PC-9 (cell line): ENCODE data around the gene SKAP2. TPM values are rescaled to one million over a fixed set of nuclear protein-coding genes. Genes with fewer than 3 reads are reported as not detected.

ENCODE experiments used
- BruUV-seq: library from RNA; stranded (reverse); fragments of 400-500 nt; replicated peaks from 2 replicates; lab custom pipeline; 2021; lab: Mats Ljungman, UMichigan
- CTCF ChIA-PET: fragments of 300-600 bp; sonication (Branson Sonifier 250); formaldehyde crosslinking; loops from one replicate; lab custom pipeline; 2022; ENCODE audit warnings: antibody characterized with exemption; lab: Charles Lee
- POLR2A ChIA-PET: fragments of 300-600 bp; sonication (Branson Sonifier 250); formaldehyde crosslinking; loops from one replicate; lab custom pipeline; 2022; ENCODE audit warnings: antibody characterized with exemption; ENCODE audit not compliant: unreplicated experiment; lab: Charles Lee
- DNase-seq, 2 experiments: peaks; one replicate each; pipeline versions ENCODE4 v3.0.0 to v3.0.0-alpha.2; 2015 to 2022; ENCODE audit warnings: mixed read lengths in 1 of 2
- H2AFZ ChIP-seq: fragments of 200-600 bp; sonication (generic); 2 replicates; pipeline ENCODE4 v1.8.1; 2017; ENCODE audit warnings: antibody characterized with exemption
- H3F3A ChIP-seq: fragments of 200-600 bp; sonication (generic); 2 replicates; pipeline ENCODE4 v1.8.1; 2017; ENCODE audit warnings: antibody characterized with exemption, mild to moderate bottlenecking, low read depth; ENCODE audit not compliant: insufficient read depth
- H3K27ac ChIP-seq: fragments of 200-600 bp; sonication (generic); 2 replicates; pipeline ENCODE4 v1.6.1; 2016; ENCODE audit warnings: mixed run types
- H3K27me3 ChIP-seq: fragments of 200-600 bp; sonication (generic); 2 replicates; pipeline ENCODE4 v1.6.1; 2016; ENCODE audit warnings: low read depth, mixed run types; ENCODE audit not compliant: insufficient read depth
- H3K36me3 ChIP-seq: fragments of 200-600 bp; sonication (generic); 2 replicates; pipeline ENCODE4 v1.6.1; 2016; ENCODE audit warnings: low read depth, mixed run types
- H3K4me1 ChIP-seq: fragments of 200-600 bp; sonication (generic); replicated peaks from 2 replicates; pipeline ENCODE4 v1.6.1; 2016; ENCODE audit warnings: mixed run types; ENCODE audit not compliant: insufficient read depth
- H3K4me2 ChIP-seq: fragments of 200-600 bp; sonication (generic); 2 replicates; pipeline ENCODE4 v1.6.1; 2017; ENCODE audit warnings: mixed run types
- H3K4me3 ChIP-seq: fragments of 200-600 bp; sonication (generic); 2 replicates; pipeline ENCODE4 v1.6.1; 2016; ENCODE audit warnings: mixed run types
- H3K79me2 ChIP-seq: fragments of 200-600 bp; sonication (generic); 2 replicates; pipeline ENCODE4 v1.6.1; 2017; ENCODE audit warnings: low read depth, mixed run types
- H3K9me2 ChIP-seq: fragments of 200-600 bp; sonication (generic); 2 replicates; pipeline ENCODE4 v1.8.1; 2017; ENCODE audit warnings: mild to moderate bottlenecking; ENCODE audit not compliant: insufficient read depth
- H3K9me3 ChIP-seq: fragments of 200-600 bp; sonication (generic); 2 replicates; pipeline ENCODE4 v1.8.1; 2016; ENCODE audit warnings: low read depth; ENCODE audit not compliant: insufficient read depth
- H4K20me1 ChIP-seq: fragments of 200-600 bp; sonication (generic); 2 replicates; pipeline ENCODE4 v1.8.1; 2017; ENCODE audit not compliant: insufficient read depth
- EZH2 ChIP-seq: fragments of 200-600 bp; sonication (generic); IDR thresholded peaks from 2 replicates; pipeline ENCODE4 v1.8.0; 2017; ENCODE audit warnings: antibody characterized with exemption, low read depth
- intact Hi-C: fragments of 100-400 bp; cut with micrococcal nuclease; formaldehyde crosslinking; loops from one replicate; pipeline ENCODE4 v1.10.0; 2022; ENCODE audit not compliant: unreplicated experiment
- total RNA-seq: library from RNA; stranded (reverse); gene quantifications from 2 replicates; pipeline ENCODE4 v1.2.3, GENCODE V29; 2021
- TF ChIP-seq, protein P1 (sequence below): fragments of 200-600 bp; sonication (generic); conservative IDR thresholded peaks from 2 replicates; pipeline ENCODE4 v1.6.1; 2017; ENCODE audit warnings: mixed run types, antibody characterized with exemption, mild to moderate bottlenecking, moderate library complexity

Gene SKAP2
- total RNA-seq, 1 experiment from 2014 or later: 74.9 TPM

DNA sequence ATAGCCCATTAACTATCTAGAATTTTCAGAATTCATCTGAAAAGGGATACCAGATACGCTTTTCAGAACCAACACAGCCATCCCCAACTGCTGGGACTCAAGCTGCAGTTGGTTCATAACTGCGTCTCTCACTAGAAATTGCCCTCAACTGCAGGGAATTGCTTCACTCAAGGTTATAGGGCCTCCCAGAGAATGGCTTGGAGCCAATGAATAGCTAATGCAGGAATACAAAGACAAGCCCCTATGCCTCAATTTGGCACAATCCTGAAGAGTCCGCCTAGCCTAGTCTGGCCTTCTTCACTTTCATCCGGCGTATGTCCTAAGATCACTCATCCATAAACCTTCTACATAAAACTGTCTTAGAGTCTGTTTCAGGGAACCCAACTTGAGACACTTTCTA is 164.0 kb downstream of the SKAP2 start:
- H2AFZ ChIP-seq: no peak overlapping the region
- intact Hi-C loops: no loop called here
- H3K79me2 ChIP-seq: no peaks in the 10 kb centered on the region
- no TSS peak for BruUV-seq
- no peak overlapping the region for H3K4me3 ChIP-seq
- H3K4me2 ChIP-seq: no peak overlapping the region
- TF ChIP-seq, protein P1, sequence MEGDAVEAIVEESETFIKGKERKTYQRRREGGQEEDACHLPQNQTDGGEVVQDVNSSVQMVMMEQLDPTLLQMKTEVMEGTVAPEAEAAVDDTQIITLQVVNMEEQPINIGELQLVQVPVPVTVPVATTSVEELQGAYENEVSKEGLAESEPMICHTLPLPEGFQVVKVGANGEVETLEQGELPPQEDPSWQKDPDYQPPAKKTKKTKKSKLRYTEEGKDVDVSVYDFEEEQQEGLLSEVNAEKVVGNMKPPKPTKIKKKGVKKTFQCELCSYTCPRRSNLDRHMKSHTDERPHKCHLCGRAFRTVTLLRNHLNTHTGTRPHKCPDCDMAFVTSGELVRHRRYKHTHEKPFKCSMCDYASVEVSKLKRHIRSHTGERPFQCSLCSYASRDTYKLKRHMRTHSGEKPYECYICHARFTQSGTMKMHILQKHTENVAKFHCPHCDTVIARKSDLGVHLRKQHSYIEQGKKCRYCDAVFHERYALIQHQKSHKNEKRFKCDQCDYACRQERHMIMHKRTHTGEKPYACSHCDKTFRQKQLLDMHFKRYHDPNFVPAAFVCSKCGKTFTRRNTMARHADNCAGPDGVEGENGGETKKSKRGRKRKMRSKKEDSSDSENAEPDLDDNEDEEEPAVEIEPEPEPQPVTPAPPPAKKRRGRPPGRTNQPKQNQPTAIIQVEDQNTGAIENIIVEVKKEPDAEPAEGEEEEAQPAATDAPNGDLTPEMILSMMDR: no peak
- H3K36me3 ChIP-seq: no peaks in the 10 kb centered on the region
- CTCF ChIA-PET: no interaction called here
- DNase-seq: no peak
- peaks cover 3% of the 10 kb centered on the region for H3K4me1 ChIP-seq
- no peak overlapping the region for H3K27ac ChIP-seq
- H3K27me3 ChIP-seq: no peaks in the 10 kb centered on the region
- H3K9me2 ChIP-seq: no peaks in the 10 kb centered on the region
- POLR2A ChIA-PET: no interaction called here
- H3K9me3 ChIP-seq: no peaks in the 10 kb centered on the region
- no peaks in the 10 kb centered on the region for H3F3A ChIP-seq
- H4K20me1 ChIP-seq: peaks cover 3% of the 10 kb centered on the region; the same call in 1 of the 2 replicates

DNA sequence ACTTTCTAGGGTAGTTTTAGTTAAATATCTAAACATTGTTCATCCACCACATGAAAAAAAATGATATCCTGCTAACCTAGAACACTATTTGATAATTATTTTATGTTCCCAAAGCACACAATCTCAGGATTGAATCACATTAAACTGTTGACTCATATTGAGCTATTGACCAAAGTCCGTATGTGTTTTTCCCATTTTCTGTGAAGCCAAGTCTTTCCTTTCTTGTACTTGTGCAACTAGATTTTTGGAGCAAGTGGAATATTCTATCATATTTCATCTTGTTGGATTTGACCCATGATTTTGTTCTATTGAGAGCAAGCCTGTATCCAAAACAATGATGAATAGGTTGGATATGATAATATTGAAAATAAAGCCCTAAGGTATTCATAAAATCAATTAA is 164.6 kb downstream of the SKAP2 start:
- Histone ChIP-seq H3K27me3 (no peaks in the 10 kb centered on the region), H3K4me2 (no peak overlapping the region), H3K79me2 (no peaks in the 10 kb centered on the region), H3K27ac (no peak overlapping the region), H3K9me3 (no peaks in the 10 kb centered on the region), H3K4me3 (no peak overlapping the region), H3K36me3 (no peaks in the 10 kb centered on the region), H2AFZ (no peak overlapping the region), H3K4me1 (no peaks in the 10 kb centered on the region), H3K9me2 (no peaks in the 10 kb centered on the region), H4K20me1 (peaks cover 3% of the 10 kb centered on the region; the same call in 1 of the 2 replicates), H3F3A (no peaks in the 10 kb centered on the region)
- POLR2A ChIA-PET: interaction anchor here (0.7 kb wide), 1 partner anchor 502 kb away, joined by 3 read pairs; no protein-coding TSS in a partner anchor
- no TSS peak for BruUV-seq
- TF ChIP-seq, protein P1: no peak
- no peak for TF ChIP-seq EZH2
- CTCF ChIA-PET: no interaction called here
- intact Hi-C loops: no loop called here
- no peak for DNase-seq

DNA sequence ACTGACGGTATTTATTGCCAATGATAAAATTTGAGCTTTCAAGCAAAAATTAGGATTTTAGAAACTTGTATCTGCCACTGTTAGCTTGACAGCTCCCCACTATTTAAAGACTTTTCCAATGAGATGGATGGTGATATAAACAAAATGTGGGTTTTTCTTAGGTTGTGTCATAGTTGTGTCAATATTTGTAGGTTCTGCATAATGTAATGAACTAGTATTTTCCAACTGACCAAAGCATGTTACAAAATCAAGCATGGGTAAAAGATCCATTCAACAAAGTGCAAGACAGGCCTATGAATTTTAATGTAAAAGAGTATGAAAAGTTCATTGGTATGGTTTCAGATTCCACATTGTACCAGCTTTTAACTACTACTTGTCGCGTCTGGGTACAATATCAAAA is 165.6 kb downstream of the SKAP2 start:
- H3K4me2 ChIP-seq: no peak overlapping the region
- H3K79me2 ChIP-seq: no peaks in the 10 kb centered on the region
- ChIA-PET POLR2A (interaction anchor here (0.6 kb wide), 2 partner anchors 63 to 1373 kb away, joined by 3 to 6 read pairs; no protein-coding TSS in a partner anchor), CTCF (no interaction called here)
- H2AFZ ChIP-seq: no peak overlapping the region
- no peak overlapping the region for H3K4me3 ChIP-seq
- no peaks in the 10 kb centered on the region for H3K36me3 ChIP-seq
- H4K20me1 ChIP-seq: peaks cover 3% of the 10 kb centered on the region; the same call in 1 of the 2 replicates
- TF ChIP-seq, protein P1: no peak
- no peak for TF ChIP-seq EZH2
- H3K9me3 ChIP-seq: no peaks in the 10 kb centered on the region
- no peak for DNase-seq
- H3K27ac ChIP-seq: no peak overlapping the region
- H3F3A ChIP-seq: no peaks in the 10 kb centered on the region
- no TSS peak for BruUV-seq
- no peaks in the 10 kb centered on the region for H3K27me3 ChIP-seq
- no peaks in the 10 kb centered on the region for H3K9me2 ChIP-seq
- no peaks in the 10 kb centered on the region for H3K4me1 ChIP-seq
- intact Hi-C loops: no loop called here
